ENCODE results near the gene NEURL2.

DNA sequence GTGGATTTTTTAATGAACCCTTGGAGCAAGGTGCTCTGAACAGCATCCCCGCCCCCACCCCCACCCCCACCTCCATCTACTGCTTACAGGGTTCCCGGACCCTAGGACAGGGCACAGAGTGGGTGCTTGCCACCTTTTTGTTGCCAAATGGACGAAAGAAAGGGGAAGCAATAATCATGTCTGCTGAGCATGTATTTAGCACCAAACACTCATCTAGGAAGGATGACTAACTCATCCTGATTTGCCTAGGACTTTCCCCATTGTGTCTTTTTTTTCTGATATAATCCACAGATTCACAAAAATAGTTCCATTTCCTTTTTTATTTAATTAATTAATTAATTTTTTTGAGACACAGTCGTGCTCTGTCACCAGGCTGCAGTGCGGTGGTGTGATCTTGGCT is 22.1 kb upstream of the NEURL2 start:
- TF ChIP-seq RFX5 (IDR thresholded peaks at IDR 0.05; ENCODE audit: low read depth, low read length) (no peak), NBN (IDR thresholded peaks at IDR 0.05) (no peak), POLR2A (IDR thresholded peaks at IDR 0.05; ENCODE audit: low read depth, low read length) (no peak), POLR2AphosphoS2 (IDR thresholded peaks at IDR 0.05; ENCODE audit: low read depth, low read length) (no peak), POU2F2 (IDR thresholded peaks at IDR 0.05; ENCODE audit: borderline replicate concordance, low read depth, low read length) (no peak), EGR1 (IDR thresholded peaks at IDR 0.05; ENCODE audit: borderline replicate concordance in 1 of 2, low read depth in 2 of 2, low read length in 2 of 2) (no peak), EZH2 (IDR thresholded peaks at IDR 0.05; ENCODE audit: borderline replicate concordance, control insufficient read depth, low read depth, low read length) (no peak), FOXM1 (IDR thresholded peaks at IDR 0.05; ENCODE audit: low read depth, low read length) (no peak)
- TF ChIP-seq, protein P1, sequence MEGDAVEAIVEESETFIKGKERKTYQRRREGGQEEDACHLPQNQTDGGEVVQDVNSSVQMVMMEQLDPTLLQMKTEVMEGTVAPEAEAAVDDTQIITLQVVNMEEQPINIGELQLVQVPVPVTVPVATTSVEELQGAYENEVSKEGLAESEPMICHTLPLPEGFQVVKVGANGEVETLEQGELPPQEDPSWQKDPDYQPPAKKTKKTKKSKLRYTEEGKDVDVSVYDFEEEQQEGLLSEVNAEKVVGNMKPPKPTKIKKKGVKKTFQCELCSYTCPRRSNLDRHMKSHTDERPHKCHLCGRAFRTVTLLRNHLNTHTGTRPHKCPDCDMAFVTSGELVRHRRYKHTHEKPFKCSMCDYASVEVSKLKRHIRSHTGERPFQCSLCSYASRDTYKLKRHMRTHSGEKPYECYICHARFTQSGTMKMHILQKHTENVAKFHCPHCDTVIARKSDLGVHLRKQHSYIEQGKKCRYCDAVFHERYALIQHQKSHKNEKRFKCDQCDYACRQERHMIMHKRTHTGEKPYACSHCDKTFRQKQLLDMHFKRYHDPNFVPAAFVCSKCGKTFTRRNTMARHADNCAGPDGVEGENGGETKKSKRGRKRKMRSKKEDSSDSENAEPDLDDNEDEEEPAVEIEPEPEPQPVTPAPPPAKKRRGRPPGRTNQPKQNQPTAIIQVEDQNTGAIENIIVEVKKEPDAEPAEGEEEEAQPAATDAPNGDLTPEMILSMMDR (IDR thresholded peaks at IDR 0.05 in 2 of 3, conservative IDR thresholded peaks at IDR 0.05 in 1 of 3; ENCODE audit: control insufficient read depth in 2 of 3, extremely low read depth in 1 of 3, insufficient read depth in 1 of 3, low read depth in 3 of 3, low read length in 3 of 3): no peak
